ENCODE results near the gene BBOX1. TPM values are rescaled to one million over a fixed set of nuclear protein-coding genes. Genes with fewer than 3 reads are reported as not detected.
"Not testable (repeated sequence)": the region's sequence is repeated elsewhere in the genome, so short reads cannot be mapped to it uniquely, and the experiment has no call there.

BBOX1 gene
- polyA plus RNA-seq, 3 donors, result 51.7 to 70.7 (median 62.2) TPM

DNA sequence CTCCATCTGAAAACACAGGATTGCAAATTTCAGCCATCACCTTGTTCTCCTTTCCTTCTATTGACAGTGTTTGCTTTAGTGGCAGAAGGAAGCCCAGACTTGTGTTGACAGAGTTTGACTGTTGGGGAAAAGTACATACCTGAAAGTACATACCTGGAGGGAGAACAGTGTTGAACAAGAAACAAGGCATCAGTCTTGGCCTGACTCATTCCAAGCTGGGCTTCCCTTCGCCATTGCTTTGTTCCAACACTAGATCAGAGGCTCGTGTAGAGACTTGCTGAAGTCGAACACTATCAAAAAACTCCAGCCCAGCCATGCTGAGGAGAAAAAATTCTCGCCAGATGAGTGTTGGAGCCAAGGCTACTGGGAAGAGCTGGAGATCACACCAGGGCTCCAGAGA is 133.4 kb downstream of the BBOX1 start:
- DNase-seq (ENCODE audit: low read depth in 3 of 3, low spot score in 2 of 3), result no peak

DNA sequence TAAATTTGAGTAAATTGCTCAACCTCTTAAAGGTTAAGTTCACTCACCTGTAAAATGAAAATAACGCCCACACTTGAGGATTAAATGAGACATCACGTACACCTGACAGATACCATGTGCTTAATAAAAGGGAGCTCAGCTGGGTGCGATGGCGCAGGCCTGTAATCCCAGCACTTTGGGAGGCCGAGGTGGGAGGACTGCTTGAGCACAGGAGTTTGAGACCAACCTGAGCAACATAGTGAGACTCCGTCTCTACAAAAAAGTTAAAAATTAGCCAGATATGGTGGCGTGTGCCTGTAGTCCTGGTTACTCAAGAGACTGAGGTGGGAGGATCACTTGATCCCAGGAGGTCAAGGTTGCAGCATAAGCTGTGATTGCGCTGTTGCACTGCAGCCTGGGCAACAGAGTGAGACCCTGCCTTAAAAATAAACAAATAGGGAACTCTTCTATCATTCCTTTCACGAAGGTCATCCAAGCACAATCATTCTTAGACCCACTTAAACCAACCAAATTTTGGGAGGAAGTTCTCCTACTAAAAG is 134.1 kb downstream of the BBOX1 start:
- DNase-seq (ENCODE audit: low read depth in 3 of 3, low spot score in 2 of 3), result no peak

DNA sequence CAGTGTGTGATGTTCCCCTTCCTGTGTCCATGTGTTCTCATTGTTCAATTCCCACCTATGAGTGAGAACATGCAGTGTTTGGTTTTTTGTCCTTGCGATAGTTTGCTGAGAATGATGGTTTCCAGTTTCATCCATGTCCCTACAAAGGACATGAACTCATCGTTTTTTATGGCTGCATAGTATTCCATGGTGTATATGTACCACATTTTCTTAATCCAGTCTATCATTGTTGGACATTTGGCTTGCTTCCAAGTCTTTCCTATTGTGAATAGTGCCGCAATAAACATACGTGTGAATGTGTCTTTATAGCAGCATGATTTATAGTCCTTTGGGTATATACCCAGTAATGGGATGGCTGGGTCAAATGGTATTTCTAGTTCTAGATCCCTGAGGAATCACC is 134.9 kb downstream of the BBOX1 start:
- not testable (repeated sequence) for DNase-seq (ENCODE audit: low read depth in 3 of 3, low spot score in 2 of 3)

Other genes starting within 250 kb of the BBOX1 start
- gene FIBIN, start 46.7 kb upstream of the BBOX1 start, polyA plus RNA-seq (ENCODE audit: insufficient read length in 3 of 3), result 10 to 100 TPM; 19.2 to 28.5 (median 22.2) TPM